MCF 10A (cell line): ENCODE measurements around the gene LGR5. TPM values are rescaled to one million over a fixed set of nuclear protein-coding genes. Genes with fewer than 3 reads are reported as not detected.

Experiments used
- BruUV-seq: library from RNA; stranded (reverse); fragments of 400-500 nt; replicated peaks from 2 replicates; lab custom pipeline; 2021; lab: Mats Ljungman, UMichigan
- CTCF ChIA-PET: fragments of 300-600 bp; sonication (Branson Sonifier 250); formaldehyde crosslinking; extraction: SDS; loops from one replicate; lab custom pipeline; 2021; ENCODE audit warnings: antibody characterized with exemption, inconsistent platforms; lab: Yijun Ruan, JAX
- POLR2A ChIA-PET: fragments of 300-600, 350-650 bp; sonication (Branson Sonifier 250); formaldehyde crosslinking; extraction: SDS; loops from one replicate; lab custom pipeline; 2020; ENCODE audit warnings: antibody characterized with exemption, inconsistent platforms; lab: Yijun Ruan, JAX
- DNase-seq: peaks from one replicate; pipeline ENCODE4 v3.0.0-alpha.2; 2018; ENCODE audit not compliant: unreplicated experiment
- H3K27ac Mint-ChIP-seq: one replicate; pipeline ENCODE4 v1.8.0; 2022; ENCODE audit warnings: mild to moderate bottlenecking, low read depth, mixed read lengths; ENCODE audit not compliant: unreplicated experiment
- H3K27me3 Mint-ChIP-seq: one replicate; pipeline ENCODE4 v1.8.0; 2022; ENCODE audit warnings: mixed read lengths; ENCODE audit not compliant: insufficient read depth, unreplicated experiment
- H3K36me3 Mint-ChIP-seq: one replicate; pipeline ENCODE4 v1.8.0; 2022; ENCODE audit warnings: mild to moderate bottlenecking, moderate library complexity, mixed read lengths; ENCODE audit not compliant: insufficient read depth, unreplicated experiment
- H3K4me1 Mint-ChIP-seq: one replicate; pipeline ENCODE4 v1.8.0; 2022; ENCODE audit warnings: mixed read lengths; ENCODE audit not compliant: insufficient read depth, unreplicated experiment
- H3K4me3 Mint-ChIP-seq: one replicate; pipeline ENCODE4 v1.8.0; 2022; ENCODE audit warnings: mild to moderate bottlenecking, moderate library complexity, mixed read lengths; ENCODE audit not compliant: unreplicated experiment
- H3K9me3 Mint-ChIP-seq: one replicate; pipeline ENCODE4 v1.8.0; 2022; ENCODE audit warnings: mixed read lengths; ENCODE audit not compliant: unreplicated experiment
- intact Hi-C: fragments of 100-400 bp; cut with micrococcal nuclease; formaldehyde crosslinking; loops from 2 replicates; pipeline ENCODE4 v1.14.1; 2022
- total RNA-seq: library from RNA; stranded (reverse); gene quantifications from 2 replicates; pipeline ENCODE4 v1.2.3, GENCODE V29; 2022
- TF ChIP-seq, protein P1 (sequence below): fragments of 200-600 bp; IDR thresholded peaks from one replicate; pipeline ENCODE4 v1.8.0; 2022; ENCODE audit warnings: antibody characterized with exemption, mild to moderate bottlenecking; ENCODE audit not compliant: unreplicated experiment

LGR5 gene
- total RNA-seq, 1 experiment from 2014 or later = not detected

GRCh38 chr12:71546322-71546861 lies 106.8 kb downstream of the LGR5 start:
- H3K4me3 Mint-ChIP-seq = no peak overlapping the region
- TF ChIP-seq, protein P1, sequence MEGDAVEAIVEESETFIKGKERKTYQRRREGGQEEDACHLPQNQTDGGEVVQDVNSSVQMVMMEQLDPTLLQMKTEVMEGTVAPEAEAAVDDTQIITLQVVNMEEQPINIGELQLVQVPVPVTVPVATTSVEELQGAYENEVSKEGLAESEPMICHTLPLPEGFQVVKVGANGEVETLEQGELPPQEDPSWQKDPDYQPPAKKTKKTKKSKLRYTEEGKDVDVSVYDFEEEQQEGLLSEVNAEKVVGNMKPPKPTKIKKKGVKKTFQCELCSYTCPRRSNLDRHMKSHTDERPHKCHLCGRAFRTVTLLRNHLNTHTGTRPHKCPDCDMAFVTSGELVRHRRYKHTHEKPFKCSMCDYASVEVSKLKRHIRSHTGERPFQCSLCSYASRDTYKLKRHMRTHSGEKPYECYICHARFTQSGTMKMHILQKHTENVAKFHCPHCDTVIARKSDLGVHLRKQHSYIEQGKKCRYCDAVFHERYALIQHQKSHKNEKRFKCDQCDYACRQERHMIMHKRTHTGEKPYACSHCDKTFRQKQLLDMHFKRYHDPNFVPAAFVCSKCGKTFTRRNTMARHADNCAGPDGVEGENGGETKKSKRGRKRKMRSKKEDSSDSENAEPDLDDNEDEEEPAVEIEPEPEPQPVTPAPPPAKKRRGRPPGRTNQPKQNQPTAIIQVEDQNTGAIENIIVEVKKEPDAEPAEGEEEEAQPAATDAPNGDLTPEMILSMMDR = no peak
- BruUV-seq = no TSS peak
- ChIA-PET CTCF (interaction anchor here (0.5 to 2.4 kb wide), 5 partner anchors 24 to 376 kb away, joined by 3 to 6 read pairs (median 3); no protein-coding TSS in a partner anchor), POLR2A (no interaction called here)
- H3K4me1 Mint-ChIP-seq = no peaks in the 10 kb centered on the region
- intact Hi-C loops = no loop called here
- H3K36me3 Mint-ChIP-seq = no peaks in the 10 kb centered on the region
- DNase-seq = no peak
- H3K27me3 Mint-ChIP-seq = no peaks in the 10 kb centered on the region
- H3K27ac Mint-ChIP-seq = no peak overlapping the region
- no peaks in the 10 kb centered on the region for H3K9me3 Mint-ChIP-seq

GRCh38 chr12:71548893-71549292 lies 109.3 kb downstream of the LGR5 start:
- TF ChIP-seq, protein P1 = no peak
- BruUV-seq = no TSS peak
- H3K4me3 Mint-ChIP-seq = no peak overlapping the region
- no peak overlapping the region for H3K27ac Mint-ChIP-seq
- intact Hi-C loops = no loop called here
- no peaks in the 10 kb centered on the region for H3K27me3 Mint-ChIP-seq
- H3K4me1 Mint-ChIP-seq = no peaks in the 10 kb centered on the region
- H3K9me3 Mint-ChIP-seq = no peaks in the 10 kb centered on the region
- no peak for DNase-seq
- no peaks in the 10 kb centered on the region for H3K36me3 Mint-ChIP-seq
- POLR2A ChIA-PET = no interaction called here
- CTCF ChIA-PET = interaction anchor here (0.9 to 1.6 kb wide), 5 partner anchors 12 to 332 kb away, joined by 4 to 15 read pairs (median 5); no protein-coding TSS in a partner anchor

GRCh38 chr12:71551529-71551928 lies 111.9 kb downstream of the LGR5 start:
- ChIA-PET CTCF (interaction anchor here (0.7 to 4.7 kb wide), 24 partner anchors 9 to 353 kb away, joined by 3 to 74 read pairs (median 4); partner anchors contain the start of gene LGR5), POLR2A (interaction anchor here (0.7 to 1.8 kb wide), 4 partner anchors 136 to 534 kb away, joined by 3 to 4 read pairs (median 3); no protein-coding TSS in a partner anchor)
- no peaks in the 10 kb centered on the region for H3K9me3 Mint-ChIP-seq
- no TSS peak for BruUV-seq
- H3K27me3 Mint-ChIP-seq = no peaks in the 10 kb centered on the region
- no peak overlapping the region for H3K4me3 Mint-ChIP-seq
- H3K36me3 Mint-ChIP-seq = no peaks in the 10 kb centered on the region
- no peaks in the 10 kb centered on the region for H3K4me1 Mint-ChIP-seq
- TF ChIP-seq, protein P1 = peak; percentile 44
- H3K27ac Mint-ChIP-seq = no peak overlapping the region
- DNase-seq = peak; percentile 41
- intact Hi-C loops = loop anchor here (1.0 to 2.0 kb wide), 3 partner anchors 136 to 334 kb away; no protein-coding TSS in a partner anchor

DNA sequence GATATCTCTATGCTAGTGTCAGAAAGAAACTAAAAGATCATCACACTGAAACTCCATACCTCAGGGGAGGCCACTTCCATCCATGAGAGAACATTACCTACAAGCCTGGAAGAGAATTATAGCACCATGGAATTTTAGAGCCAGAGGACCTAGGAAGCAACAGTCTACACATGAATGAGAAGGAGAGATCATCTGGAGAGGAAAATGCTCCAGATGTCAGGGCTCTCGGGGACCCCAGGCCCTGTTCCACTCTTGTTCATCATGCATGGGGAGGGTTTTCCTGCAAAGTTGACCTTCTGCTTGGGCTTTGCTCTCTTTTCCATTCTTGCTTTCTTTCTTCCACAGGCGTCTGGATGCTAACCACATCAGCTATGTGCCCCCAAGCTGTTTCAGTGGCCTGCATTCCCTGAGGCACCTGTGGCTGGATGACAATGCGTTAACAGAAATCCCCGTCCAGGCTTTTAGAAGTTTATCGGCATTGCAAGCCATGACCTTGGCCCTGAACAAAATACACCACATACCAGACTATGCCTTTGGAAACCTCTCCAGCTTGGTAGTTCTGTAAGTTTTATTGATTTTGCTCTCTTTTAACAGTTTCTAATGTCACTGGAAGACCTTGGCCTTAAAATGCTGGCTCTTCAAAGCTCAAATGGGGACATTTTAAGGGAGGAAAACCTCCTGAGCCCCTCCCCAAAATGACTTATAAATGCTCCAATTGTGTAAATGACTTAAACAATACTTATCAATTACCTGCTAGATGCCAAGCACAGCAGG lies 113.3 kb downstream of the LGR5 start:
- Mint-ChIP-seq H3K36me3 (no peaks in the 10 kb centered on the region), H3K27ac (no peak overlapping the region), H3K4me3 (no peak overlapping the region), H3K9me3 (no peaks in the 10 kb centered on the region), H3K4me1 (no peaks in the 10 kb centered on the region), H3K27me3 (no peaks in the 10 kb centered on the region)
- ChIA-PET CTCF (interaction anchor here (0.5 to 4.7 kb wide), 6 partner anchors 37 to 346 kb away, joined by 3 to 74 read pairs (median 8); partner anchors contain the start of gene THAP2), POLR2A (interaction anchor here (1.8 kb wide), 1 partner anchor 137 kb away, joined by 4 read pairs; no protein-coding TSS in a partner anchor)
- no TSS peak for BruUV-seq
- TF ChIP-seq, protein P1 = no peak
- no peak for DNase-seq
- intact Hi-C loops = no loop called here
